Measurements from ENCODE around the gene C16orf46.

The C16orf46 gene

DNA sequence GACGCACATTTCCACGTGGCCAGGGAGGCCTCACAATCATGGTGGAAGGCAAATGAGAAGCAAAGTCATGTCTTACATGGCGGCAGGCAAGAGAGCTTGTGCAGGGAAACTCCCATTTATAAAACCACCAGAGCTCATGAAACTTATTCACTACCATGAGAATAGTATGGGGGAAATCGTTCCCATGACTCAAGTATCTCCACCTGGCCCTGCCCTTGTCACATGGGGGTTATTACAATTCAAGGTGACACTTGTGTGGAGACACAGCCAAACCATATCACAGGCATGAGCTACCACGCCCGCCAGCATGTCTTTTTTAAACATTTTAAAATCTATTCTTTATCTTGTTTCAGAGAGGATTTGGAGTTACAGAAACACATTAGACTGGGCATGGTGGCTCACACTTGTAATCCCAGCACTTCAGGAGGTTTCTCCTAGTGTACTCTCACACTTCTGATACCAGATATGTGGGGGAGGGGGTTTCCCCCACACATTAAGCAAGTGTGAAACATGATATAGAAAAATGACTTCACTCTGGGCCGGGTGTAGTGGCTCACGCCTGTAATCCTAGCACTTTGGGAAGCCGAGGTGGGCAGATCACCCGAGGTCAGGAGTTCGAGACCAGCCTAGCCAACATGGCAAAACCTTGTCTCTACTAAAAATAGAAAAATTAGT, 47.0 kb downstream of the C16orf46 start:
- DNase-seq = no peak
- Histone ChIP-seq H3K27me3 (replicated peaks; ENCODE audit: control insufficient read depth, insufficient read depth, low read length, poor library complexity, severe bottlenecking) (no peaks in the 10 kb centered on the region), H3K27ac (ENCODE audit: insufficient read depth, low read length, poor library complexity, severe bottlenecking) (no peak overlapping the region), H3K36me3 (ENCODE audit: control insufficient read depth, insufficient read depth, low read length) (no peaks in the 10 kb centered on the region), H3K4me3 (ENCODE audit: insufficient read depth, low read depth, low read length, poor library complexity, severe bottlenecking) (no peak overlapping the region), H3K9me3 (ENCODE audit: control insufficient read depth, low read length) (no peaks in the 10 kb centered on the region), H3K4me1 (ENCODE audit: control insufficient read depth, insufficient read depth, low read length, poor library complexity, severe bottlenecking) (no peaks in the 10 kb centered on the region)

DNA sequence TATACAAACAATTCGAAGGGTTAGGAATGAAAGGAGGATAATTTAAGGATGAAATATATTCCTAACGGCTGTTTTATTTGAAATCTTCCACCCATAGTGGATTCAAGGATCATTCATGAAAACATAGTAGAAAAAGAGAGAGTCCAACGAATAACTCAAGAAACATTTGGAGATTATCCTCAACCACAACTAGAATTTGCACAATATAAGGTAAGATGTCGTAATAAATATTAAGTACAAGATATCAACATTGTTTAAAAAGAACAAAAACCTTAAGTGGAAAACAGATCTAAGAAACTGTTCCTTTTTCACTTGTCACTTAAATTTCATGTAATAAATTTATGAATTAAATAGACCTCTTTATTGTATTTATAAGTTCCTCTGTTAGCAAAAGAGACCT, 50.6 kb downstream of the C16orf46 start:
- Histone ChIP-seq H3K4me1 (ENCODE audit: control insufficient read depth, insufficient read depth, low read length, poor library complexity, severe bottlenecking) (no peaks in the 10 kb centered on the region), H3K4me3 (ENCODE audit: insufficient read depth, low read depth, low read length, poor library complexity, severe bottlenecking) (no peak overlapping the region), H3K27me3 (replicated peaks; ENCODE audit: control insufficient read depth, insufficient read depth, low read length, poor library complexity, severe bottlenecking) (no peaks in the 10 kb centered on the region), H3K9me3 (ENCODE audit: control insufficient read depth, low read length) (no peaks in the 10 kb centered on the region), H3K36me3 (ENCODE audit: control insufficient read depth, insufficient read depth, low read length) (no peaks in the 10 kb centered on the region), H3K27ac (ENCODE audit: insufficient read depth, low read length, poor library complexity, severe bottlenecking) (no peak overlapping the region)
- DNase-seq = no peak

DNA sequence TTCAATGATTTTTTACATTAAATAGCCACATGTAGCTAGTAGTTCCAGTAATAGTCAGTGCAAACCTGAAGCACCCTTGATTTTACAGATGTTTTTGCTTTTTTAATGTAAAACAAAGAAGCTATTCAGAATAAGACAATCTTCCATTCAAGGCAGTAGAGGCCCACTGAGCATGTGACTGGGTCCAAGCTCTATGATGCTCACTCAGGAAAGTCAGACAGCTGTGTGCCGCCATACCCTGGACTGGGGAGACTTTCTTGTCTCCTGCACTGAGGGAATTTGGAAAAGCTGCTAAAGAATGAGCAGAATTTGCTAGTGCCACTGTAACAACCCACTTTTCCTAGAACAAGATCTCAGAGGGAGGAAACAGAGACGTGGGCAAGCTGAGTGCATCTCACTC, 58.5 kb downstream of the C16orf46 start:
- H3K4me3 ChIP-seq (ENCODE audit: insufficient read depth, low read depth, low read length, poor library complexity, severe bottlenecking) = no peak overlapping the region
- no peaks in the 10 kb centered on the region for H3K4me1 ChIP-seq (ENCODE audit: control insufficient read depth, insufficient read depth, low read length, poor library complexity, severe bottlenecking)
- DNase-seq = no peak
- H3K27ac ChIP-seq (ENCODE audit: insufficient read depth, low read length, poor library complexity, severe bottlenecking) = no peak overlapping the region
- no peaks in the 10 kb centered on the region for H3K36me3 ChIP-seq (ENCODE audit: control insufficient read depth, insufficient read depth, low read length)
- no peaks in the 10 kb centered on the region for H3K27me3 ChIP-seq (replicated peaks; ENCODE audit: control insufficient read depth, insufficient read depth, low read length, poor library complexity, severe bottlenecking)
- H3K9me3 ChIP-seq (ENCODE audit: control insufficient read depth, low read length) = no peaks in the 10 kb centered on the region

DNA sequence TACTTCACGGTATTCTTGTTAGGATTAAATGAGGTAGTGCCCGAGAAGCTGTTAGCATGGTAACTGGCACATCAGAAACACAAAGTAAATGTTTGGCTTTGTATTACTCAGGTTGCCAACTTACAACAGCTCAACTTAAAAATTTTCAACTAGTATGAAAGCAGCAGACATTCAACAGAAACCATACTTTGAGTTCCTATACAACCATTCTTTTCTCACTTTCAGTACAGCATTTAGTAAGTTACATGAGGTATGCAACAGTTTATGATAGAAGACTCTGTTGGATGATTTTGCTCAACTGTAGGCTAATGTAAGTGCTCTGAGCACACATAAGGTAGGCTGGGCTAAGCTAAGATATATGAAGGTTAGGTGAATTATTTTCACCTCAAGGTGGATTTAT, 62.4 kb downstream of the C16orf46 start:
- no peak overlapping the region for H3K27ac ChIP-seq (ENCODE audit: insufficient read depth, low read length, poor library complexity, severe bottlenecking)
- DNase-seq = no peak
- no peak overlapping the region for H3K4me3 ChIP-seq (ENCODE audit: insufficient read depth, low read depth, low read length, poor library complexity, severe bottlenecking)
- no peaks in the 10 kb centered on the region for H3K27me3 ChIP-seq (replicated peaks; ENCODE audit: control insufficient read depth, insufficient read depth, low read length, poor library complexity, severe bottlenecking)
- H3K36me3 ChIP-seq (ENCODE audit: control insufficient read depth, insufficient read depth, low read length) = no peaks in the 10 kb centered on the region
- no peaks in the 10 kb centered on the region for H3K4me1 ChIP-seq (ENCODE audit: control insufficient read depth, insufficient read depth, low read length, poor library complexity, severe bottlenecking)
- no peaks in the 10 kb centered on the region for H3K9me3 ChIP-seq (ENCODE audit: control insufficient read depth, low read length)

DNA sequence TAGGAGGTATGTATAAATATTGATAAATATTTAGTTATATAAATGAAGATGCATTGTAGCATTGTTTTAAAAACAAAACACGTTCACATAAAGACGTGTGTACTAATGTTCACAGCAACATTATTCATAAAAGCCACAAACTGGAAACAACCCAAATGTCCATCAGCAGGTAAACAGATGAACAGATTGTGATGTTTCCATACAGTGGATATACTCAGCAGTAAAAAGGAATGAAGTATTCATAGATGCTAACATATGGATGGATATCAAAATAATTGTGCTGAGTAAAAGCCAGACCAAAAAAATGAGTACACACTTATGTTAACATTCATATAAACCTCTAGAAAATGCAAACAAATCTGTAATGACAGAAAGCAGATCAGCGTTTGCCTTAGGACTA, 64.1 kb downstream of the C16orf46 start:
- Histone ChIP-seq H3K9me3 (ENCODE audit: control insufficient read depth, low read length) (no peaks in the 10 kb centered on the region), H3K4me1 (ENCODE audit: control insufficient read depth, insufficient read depth, low read length, poor library complexity, severe bottlenecking) (no peaks in the 10 kb centered on the region), H3K4me3 (ENCODE audit: insufficient read depth, low read depth, low read length, poor library complexity, severe bottlenecking) (no peak overlapping the region), H3K27ac (ENCODE audit: insufficient read depth, low read length, poor library complexity, severe bottlenecking) (no peak overlapping the region), H3K36me3 (ENCODE audit: control insufficient read depth, insufficient read depth, low read length) (no peaks in the 10 kb centered on the region), H3K27me3 (replicated peaks; ENCODE audit: control insufficient read depth, insufficient read depth, low read length, poor library complexity, severe bottlenecking) (no peaks in the 10 kb centered on the region)
- no peak for DNase-seq
